ENCODE measurements around the gene OLFM3.

Gene OLFM3

DNA sequence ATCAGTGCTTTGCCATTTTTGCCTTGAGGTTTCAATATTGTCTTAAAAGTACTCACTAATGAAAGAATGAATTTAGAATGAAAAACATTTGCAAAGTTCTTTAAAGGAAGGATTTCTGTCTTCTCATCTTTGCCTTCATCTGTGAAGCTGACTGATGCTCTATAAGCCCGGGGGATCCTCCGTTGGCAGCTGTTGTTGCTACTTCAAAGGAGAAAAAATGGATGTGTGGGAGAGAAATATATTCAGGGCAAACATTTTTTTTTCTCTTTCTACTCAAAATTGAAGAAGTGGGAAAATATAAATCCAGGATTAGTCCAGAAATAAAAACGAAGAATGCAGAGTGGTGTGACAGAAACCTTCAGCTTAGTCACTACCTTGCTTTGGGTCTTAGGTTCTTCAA, 142.5 kb downstream of the OLFM3 start:
- no peak for DNase-seq (ENCODE audit: low read depth in 2 of 2, low spot score in 1 of 2)

GRCh38 chr1:101852936-101853335, 143.8 kb downstream of the OLFM3 start:
- DNase-seq (ENCODE audit: low read depth in 2 of 2, low spot score in 1 of 2) = no peak

- DNase-seq (ENCODE audit: low read depth in 2 of 2, low spot score in 1 of 2) = no peak
Measured at GRCh38 chr1:101849356-101849755, 147.4 kb downstream of the OLFM3 start.

- DNase-seq (ENCODE audit: low read depth in 2 of 2, low spot score in 1 of 2) = no peak
Measured at GRCh38 chr1:101847626-101848025, 149.1 kb downstream of the OLFM3 start.

GRCh38 chr1:101846820-101847219, 149.9 kb downstream of the OLFM3 start:
- DNase-seq (ENCODE audit: low read depth in 2 of 2, low spot score in 1 of 2) = no peak

GRCh38 chr1:101843160-101843559, 153.6 kb downstream of the OLFM3 start:
- DNase-seq (ENCODE audit: low read depth in 2 of 2, low spot score in 1 of 2) = no peak

DNA sequence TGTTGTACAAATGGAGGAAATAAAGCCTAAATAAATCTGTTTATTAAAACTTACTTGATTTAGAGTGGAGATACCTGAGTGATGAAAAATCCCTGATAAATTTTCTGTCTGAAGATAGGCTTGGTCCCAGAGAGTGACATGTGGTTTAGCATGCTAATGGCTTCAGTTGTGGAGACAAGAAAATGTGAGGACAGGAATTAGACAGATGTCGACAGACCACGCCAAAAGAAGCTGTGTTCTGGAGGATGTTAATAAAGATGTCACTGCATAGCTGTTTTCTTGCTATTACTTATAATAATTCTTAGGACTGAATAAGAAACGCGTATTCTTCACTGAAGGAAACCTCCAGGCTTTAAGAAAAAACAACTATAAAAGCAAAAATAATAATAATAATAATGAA, 154.9 kb downstream of the OLFM3 start:
- no peak for DNase-seq (ENCODE audit: low read depth in 2 of 2, low spot score in 1 of 2)

- DNase-seq (ENCODE audit: low read depth in 2 of 2, low spot score in 1 of 2) = no peak
Measured at GRCh38 chr1:101835988-101836387, 160.7 kb downstream of the OLFM3 start.

DNA sequence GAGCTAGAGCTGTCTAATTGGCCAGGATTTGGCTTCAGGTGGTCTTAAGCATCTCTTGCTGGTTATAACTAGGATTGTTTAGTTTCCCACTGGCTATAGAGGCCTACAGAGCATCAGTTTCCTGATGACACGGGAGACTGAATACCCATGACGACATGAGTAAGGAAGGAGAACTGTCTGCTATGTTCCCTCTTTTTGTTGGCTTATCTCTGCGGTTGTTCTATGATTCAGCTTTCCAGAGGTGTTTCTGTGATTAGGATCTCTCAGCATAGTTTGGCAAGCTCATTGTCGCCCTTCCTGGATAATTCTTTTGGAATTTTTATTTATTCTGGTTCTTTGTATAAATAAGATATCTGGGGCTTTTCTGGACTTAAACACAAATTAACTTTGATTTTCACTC, 163.4 kb downstream of the OLFM3 start:
- no peak for DNase-seq (ENCODE audit: low read depth in 2 of 2, low spot score in 1 of 2)

DNA sequence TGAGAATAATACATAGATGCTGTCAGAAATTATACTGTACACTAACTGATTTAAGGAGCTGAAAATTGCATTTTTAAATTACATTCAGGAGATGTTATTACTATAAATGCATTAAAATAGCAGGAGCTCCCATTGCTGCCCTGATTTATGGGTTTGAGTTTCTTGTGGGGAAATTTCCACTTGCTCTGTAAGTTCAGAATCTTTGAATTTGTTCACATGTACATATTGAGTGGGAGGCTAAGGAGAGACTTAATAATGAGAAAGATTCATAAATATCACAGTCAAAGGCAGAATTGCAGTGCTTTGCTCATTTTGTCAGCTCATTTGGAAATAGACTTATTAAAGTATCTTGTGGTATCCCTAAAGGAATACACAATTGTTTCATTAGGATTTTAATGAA, 170.3 kb downstream of the OLFM3 start:
- no peak for DNase-seq (ENCODE audit: low read depth in 2 of 2, low spot score in 1 of 2)

- no peak for DNase-seq (ENCODE audit: low read depth in 2 of 2, low spot score in 1 of 2)
Measured at GRCh38 chr1:101820071-101820470, 176.7 kb downstream of the OLFM3 start.

DNA sequence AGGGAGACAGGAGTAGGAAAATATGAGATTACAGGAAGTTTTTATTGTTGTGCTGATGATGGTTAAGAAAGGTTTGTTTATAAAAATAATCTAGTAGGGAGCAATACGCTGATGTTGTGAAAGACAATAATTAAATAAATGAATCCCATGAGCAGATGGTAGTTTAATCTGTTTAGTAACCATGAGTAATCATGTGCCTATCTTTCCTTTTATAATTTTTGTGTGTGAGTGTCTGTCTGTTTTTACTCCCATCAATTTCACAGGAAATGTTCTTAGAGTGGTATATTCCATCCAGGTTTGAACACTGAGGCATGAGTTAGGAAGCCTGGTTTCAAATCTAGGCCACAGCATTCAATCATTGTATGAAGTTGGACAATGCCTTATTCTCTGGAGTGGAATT, 180.5 kb downstream of the OLFM3 start:
- DNase-seq (ENCODE audit: low read depth in 2 of 2, low spot score in 1 of 2) = no peak

DNA sequence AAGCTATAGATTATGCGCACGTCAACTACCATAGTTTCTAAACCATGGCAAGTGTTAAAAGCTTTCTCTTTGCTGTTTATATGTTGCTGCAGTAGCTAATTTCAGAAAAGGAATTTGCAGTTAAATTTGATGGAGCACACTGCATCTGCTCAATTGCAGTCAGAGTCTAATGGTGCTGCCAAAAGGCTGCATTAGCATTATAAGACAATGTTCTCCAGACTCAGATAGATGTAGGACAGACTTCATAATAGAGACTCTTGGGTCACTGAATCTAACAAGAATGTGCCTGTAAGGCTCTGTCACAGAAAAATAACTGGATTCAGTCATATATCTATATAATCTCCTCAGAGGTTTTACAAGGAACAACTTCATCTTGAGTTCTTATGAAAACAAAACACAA, 198.3 kb downstream of the OLFM3 start:
- DNase-seq (ENCODE audit: low read depth in 2 of 2, low spot score in 1 of 2) = no peak

DNA sequence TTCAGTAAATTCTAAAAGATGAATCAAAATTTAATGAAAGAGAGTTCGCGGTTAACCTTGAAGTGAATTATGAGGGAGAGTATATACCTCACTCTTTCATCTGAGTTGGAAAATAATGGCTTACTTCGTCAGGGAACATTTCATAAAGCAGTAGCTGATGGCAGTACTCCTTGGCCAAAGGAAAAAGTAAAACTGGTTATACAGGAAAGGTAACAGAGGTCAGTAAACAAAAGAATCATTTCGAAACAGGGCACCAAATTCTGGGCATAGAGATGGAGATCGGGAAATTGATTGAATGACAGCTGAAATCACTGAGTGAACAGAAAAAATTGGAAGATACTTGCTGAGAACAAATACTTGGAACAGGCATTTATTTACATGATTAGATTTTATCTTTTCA, 199.0 kb downstream of the OLFM3 start:
- DNase-seq (ENCODE audit: low read depth in 2 of 2, low spot score in 1 of 2) = no peak

DNA sequence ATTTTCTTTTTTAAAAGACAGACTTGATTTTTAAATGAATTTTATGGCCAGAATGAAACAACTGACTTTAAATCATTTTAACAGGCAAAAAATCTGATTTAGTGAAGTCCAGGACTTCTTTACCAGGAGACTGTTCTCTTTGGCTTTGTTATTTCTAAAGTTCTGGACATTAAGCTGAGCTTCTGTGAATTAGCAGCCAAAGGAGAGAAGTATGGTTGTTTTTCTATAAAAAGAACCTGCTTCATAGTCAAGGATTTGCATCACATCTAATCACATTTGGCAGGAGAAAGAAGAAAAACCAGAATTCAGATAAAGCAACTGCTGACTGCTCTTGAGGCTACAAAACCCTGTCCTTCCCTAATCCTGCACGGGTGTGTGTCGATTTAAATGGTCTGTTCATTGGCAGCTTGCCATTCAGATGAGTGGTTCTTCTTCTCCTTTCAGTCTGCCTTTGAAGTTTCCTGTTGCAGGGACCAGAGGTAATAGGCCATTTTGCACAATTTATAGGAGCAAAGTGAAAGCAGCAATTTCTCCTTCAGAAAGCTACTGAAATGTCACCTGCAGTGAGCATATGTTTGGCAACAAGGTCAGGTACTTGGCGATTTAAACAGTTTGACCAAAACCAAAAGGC, 215.4 kb downstream of the OLFM3 start:
- DNase-seq (ENCODE audit: low read depth in 2 of 2, low spot score in 1 of 2) = no peak

DNA sequence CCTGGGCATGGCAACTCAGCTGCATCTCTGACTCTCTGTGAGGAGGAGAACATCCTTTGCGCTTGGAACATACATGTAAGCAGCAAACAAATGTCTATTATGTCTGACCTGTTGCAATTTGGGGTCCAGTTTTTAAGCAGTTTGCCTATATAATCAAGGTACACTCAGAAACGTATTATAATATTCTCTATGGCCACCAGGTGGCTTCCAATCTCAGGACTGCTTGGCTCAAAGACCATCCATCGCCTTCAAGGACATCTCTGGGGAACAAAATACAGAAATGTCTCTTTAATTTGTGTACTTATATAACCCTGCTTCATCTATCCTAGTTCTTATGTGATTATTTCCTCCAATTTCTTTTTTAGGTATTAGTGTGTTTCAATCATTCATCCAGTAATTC, 227.2 kb downstream of the OLFM3 start:
- DNase-seq (ENCODE audit: low read depth in 2 of 2, low spot score in 1 of 2) = no peak

- DNase-seq (ENCODE audit: low read depth in 2 of 2, low spot score in 1 of 2) = no peak
Measured at GRCh38 chr1:101757985-101758384, 238.7 kb downstream of the OLFM3 start.

GRCh38 chr1:101756411-101756810, 240.3 kb downstream of the OLFM3 start:
- DNase-seq (ENCODE audit: low read depth in 2 of 2, low spot score in 1 of 2) = no peak
